Right kidney (tissue), 1 donor: ENCODE measurements around the gene CHKB.

Experiments used
- DNase-seq: peaks from one replicate; pipeline ENCODE4 v3.0.0-alpha.2; 2016

The CHKB gene

DNA sequence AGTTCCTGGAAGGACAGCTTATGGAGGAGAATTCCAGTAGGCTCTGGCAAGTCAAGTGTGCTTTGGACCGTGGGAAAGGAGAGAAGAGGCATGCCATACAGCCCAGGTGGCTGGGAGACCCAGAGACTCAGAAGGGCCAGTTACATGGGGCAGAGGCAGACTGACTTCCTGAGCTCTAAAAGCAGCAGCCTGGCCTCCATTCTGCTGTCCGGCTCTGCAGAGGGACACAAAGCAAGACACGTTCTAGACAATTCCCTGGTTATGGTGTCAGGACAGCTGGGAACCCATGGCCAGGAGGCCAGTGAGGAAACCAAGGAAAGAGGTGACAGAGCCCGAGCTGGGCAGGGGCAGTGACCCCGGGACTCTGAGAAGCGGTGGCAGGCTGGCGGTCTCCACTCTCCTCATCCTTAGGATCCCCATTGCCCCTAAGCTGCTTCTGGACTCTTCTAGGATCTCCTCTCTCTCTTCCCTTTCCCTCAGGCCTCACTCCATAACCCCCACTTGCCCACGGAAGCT is 7.2 kb downstream of the CHKB start:
- no peak for DNase-seq

DNA sequence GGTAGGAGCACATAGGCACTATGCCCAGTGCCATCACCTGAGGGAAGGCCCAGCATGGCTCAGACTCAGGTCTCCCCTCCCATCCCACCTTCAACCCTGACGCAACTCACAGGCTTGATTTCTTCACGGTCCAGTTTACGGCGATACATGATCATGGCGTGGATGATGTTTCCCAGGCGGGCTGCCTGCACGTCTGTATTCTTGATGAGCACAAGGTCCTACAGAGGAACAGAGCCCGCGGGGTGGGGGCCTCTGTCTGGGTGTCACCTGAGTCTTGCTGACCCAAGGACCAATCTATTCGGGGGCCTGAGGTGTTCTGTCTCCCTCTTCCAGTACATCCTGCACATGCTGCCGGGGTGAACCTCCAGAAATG is 8.3 kb downstream of the CHKB start:
- no peak for DNase-seq

DNA sequence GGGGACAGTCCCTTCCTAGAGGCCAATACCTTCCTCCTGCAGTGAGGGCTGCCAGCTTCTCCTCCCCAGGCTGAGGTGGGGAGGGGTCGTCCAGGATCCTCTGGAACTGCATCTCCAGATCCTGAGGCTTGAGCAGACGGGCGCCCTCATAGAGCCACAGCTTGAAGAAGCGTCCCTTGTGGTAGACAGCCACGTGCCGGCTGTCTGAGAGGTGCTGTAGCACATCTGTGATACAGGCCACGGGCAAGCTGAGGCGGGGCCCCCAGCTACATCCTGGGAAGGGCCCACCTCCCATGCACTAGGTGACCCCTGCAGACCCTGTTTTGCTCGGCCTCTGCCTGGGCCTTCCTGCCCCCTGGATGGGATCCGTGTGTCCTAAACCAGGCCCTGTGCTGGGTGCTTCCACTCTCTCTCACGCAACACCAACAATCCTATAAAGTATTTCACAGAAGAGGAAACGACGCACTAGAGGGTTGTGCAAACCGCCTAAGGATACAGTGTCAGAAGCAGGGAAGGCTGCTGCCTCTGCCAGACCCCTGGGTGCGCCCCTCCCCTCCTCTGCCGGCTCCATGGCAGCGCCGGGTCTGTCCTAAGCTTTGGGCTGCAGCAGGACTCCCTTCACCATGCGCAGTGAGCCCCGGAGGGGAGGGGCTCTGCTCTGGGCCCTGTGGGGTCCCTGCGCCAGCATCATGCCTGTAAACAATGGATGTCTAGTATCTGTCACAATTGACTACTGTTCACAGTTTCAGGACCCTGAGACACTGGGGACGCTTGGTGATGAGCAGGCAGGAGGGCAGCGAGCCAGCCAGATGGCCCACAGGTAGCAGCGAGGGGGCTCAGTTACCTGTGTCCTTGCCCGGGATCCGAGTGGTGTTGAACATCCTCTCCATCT is 8.9 kb downstream of the CHKB start:
- DNase-seq, result no peak

- DNase-seq, result no peak
These were observed 9.7 kb downstream of the CHKB start for GRCh38 chr22:50572965-50573364.

DNA sequence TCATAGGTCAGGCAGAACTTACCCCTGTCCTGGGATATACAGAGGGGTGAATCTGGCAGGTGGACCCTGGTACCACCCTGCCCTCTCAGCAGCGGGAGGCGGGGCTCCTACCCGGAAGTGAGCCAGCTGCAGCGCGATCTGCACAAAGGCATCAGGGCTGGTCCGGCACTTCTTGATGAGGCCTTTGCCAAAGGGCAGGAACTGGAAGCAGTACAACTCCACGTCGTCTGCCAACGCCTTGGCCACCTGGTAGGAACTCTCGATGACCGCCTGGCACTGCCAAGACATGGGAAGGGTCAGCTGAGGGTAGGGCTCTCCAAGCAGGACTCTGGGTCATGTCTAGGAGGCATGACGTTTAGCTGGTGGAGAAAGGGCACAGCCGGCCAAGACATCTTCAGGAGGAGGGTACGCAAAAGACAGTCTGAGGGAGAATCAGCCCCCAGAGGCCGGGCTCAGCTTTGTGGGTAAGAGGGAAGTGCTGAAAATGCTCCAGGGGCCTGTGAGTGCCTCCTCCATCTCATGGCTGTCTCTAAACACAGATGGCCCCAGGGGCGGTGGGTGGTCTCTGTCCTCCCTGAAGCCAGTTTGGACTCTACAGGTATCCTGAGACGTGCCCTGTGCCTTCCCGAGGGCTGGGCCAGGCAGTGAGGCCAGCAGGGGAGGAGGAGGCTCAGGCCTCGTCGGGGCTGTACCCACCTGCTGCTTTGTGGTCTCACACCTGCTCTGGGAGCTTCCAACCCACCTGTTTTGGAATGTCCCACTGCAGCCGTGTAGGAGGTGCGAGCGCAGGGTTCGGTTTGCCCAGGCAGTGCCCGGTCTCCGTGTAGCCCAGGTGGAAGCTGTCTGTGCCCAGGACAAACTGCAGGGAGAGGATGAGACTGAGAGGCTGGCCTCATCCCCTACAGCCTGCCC is 11.1 kb downstream of the CHKB start:
- no peak for DNase-seq

- DNase-seq, result no peak
These were observed 11.8 kb downstream of the CHKB start for GRCh38 chr22:50570861-50571260.

GRCh38 chr22:50569896-50570535 is 12.6 kb downstream of the CHKB start:
- no peak for DNase-seq

DNA sequence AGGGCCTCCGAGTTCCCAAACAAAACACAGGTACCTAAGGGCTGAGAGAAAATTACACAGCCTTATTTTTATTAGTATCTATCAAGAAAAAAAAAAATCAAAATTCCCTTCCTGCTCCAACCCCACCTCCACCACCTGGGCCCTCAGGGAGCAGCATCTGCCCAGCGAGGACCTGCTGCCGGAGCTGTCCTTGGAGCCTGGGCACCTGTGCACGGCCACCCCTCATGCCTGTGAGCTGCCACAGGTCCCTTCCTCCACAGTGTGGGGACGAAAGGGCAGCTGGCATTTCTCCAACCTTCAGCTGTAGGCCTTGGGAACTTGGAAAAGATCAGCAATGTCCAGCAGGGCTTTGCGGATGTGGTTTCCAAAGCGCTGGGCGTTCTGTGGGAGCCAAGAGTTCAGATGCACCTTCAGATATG is 13.6 kb downstream of the CHKB start:
- DNase-seq, result no peak

DNA sequence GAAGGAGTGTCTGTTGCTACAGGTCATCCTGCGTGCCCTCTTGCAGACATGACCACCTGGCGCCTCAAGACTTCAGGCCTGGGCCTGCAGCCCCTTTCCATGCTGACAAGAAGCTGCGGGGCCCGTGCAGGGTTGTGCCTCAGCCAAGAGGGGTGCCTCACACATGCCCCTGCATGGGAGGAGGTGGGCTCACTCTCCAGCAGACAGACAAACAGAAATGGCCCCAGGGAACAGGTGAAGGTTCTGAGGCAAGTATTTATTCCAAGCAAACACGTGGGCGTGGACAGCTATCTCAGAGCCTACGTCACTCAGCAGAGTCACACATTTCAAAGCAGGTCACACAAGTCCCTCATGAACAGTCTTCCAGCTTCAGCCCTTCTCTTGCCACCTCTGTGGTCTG is 14.0 kb downstream of the CHKB start:
- no peak for DNase-seq

DNA sequence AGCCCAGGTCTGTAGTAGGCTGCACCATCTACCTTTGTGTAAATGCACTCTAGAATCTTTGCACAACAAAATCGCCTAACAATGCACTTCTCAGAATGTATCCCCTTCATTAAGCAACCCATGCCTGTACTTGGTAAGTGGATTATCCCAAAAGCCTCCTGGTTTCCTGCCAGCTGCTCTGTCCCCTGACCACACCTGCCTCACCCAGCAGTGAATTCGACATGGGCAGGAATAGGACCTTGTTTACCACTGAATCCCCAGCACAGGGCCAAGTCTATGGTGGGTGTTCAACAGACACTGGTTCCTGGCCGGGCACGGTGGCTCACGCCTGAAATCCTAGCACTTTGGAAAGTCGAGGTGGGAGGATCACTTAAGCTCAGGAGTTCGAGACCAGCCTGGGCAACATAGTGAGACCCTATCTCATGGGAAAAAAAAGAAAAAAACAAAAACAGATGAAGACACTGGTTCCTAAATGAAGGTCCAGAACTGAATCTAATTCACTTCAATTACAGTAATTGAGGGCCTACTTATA is 14.9 kb downstream of the CHKB start:
- no peak for DNase-seq

- DNase-seq, result no peak
These were observed 18.4 kb downstream of the CHKB start for GRCh38 chr22:50564289-50564688.

DNA sequence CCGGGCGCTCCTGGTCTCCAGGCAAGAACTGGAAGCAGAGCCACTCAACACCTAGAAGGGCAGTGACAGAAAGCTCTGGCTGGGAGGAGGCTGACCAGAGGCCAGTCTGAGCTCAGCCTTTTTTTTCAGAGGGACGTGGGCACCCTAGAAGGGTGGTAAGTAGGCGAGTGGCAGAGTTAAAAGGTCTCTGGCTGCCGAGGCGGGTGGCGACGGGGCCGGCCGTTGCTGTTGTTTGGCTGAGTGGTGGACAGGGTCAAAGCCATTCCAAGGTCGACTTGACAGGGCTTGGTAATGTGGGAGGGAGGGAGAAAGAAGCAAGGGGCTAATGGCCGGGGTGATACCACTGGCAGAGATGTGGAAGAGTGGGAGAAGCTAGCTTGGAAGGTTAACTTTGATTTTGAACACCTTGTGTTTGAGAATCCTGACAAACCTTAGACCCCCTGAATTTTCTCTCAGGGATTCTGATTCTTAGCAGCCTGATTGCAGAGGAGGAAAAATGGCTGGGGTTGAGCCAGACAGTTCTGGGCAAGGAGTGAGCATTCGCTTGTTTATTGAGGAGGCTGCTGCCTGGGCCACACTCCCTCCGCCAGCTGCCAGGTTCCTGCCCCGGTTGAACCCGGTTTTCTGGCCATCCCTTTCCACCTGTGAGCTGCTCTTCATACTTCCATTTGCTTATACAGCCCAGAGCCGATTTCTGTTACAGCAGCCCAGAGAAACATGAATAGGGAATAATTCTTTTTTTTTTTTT is 19.1 kb downstream of the CHKB start:
- no peak for DNase-seq

- DNase-seq, result peak; percentile 91
These were observed 19.9 kb downstream of the CHKB start, which contains the start of gene SYCE3 for GRCh38 chr22:50562523-50563412. Gene SYCE3, minus strand, starts transcription at chr22:50562919. Its CDS starts 6,514 bp downstream, at chr22:50556405.

- DNase-seq, result no peak
These were observed 21.0 kb downstream of the CHKB start for GRCh38 chr22:50561401-50562358.

DNA sequence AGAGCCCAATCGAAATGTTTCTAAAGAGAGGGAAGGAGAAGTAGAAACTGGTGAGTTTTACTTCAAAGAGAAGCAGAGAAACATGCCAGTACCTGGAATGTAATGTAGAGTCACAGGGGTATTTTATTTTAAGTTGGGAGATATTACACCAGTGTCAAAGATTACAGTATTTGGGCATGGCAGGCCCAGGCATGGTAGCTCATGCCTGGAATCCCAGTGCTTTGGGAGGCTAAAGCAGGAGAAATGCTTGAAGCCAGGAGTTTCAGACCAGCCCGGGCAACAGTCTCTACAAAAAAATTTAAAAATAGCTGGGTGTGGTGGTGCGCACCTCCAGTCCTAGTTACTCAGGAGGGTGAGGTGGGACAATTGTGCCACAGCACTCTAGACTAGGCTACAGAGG is 22.6 kb downstream of the CHKB start:
- no peak for DNase-seq

DNA sequence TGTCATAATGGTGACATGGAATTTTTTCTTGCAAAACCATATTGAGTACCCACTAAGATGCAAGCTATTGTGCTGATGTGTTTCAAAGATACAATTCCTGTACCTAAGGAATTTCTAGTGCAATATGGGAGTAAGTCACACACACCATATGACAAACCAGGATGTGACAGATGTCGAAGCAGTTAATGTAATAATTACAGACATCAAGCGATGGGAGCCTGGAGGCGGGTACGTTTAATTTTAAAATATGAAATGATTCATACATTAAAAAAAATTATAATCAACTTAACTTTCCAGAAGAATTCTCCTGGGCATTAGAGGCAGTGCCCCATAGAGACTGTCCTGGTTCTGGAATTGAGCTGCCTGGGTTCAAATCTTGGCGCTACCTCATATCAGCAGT is 25.9 kb downstream of the CHKB start:
- DNase-seq, result no peak

DNA sequence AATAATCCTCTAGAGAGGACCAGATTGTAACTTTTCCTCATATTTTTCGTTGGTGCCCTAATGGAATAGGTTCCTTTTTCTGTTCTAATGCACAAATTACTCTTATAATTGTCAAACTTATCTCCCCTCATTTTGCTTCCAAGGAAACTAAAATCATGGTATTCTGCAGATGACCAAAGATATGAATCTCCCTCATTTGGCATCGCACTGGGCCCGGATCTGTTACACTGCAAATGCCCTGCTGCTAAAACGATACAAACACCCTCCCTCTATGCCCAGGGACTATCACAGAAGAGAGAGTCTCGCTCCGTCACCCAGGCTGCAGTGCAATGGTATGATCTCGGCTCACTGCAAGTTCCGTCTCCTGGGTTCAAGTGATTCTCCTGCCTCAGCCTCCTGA is 29.3 kb downstream of the CHKB start:
- no peak for DNase-seq

DNA sequence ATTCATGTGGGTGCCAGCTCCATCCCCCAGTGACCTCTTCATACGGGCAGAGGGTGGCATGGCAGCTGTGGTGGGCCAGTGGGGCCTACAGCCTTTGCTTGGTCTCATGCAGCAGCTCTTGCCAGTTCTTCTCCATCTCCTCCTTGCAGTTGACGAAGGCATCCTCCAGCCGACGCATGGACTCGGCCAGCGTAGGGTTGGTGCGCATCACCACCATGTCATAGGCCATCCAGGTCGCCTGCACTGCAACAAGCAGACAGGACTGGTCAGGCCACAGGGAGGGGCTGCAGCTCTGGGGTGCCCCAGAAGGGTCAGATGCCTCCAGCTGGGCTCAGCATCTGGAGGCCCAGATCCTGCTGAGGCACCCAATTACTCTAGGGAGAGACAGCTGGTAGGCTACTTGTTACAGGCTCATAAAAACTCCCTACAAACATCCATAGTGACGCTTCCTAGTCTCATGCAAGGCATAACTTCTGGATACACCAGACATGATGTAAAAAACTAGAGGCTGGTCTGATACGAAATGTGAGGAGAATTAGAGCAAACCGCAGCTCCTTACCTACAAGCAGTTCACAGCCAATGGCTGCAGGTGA is 31.4 kb downstream of the CHKB start:
- no peak for DNase-seq

DNA sequence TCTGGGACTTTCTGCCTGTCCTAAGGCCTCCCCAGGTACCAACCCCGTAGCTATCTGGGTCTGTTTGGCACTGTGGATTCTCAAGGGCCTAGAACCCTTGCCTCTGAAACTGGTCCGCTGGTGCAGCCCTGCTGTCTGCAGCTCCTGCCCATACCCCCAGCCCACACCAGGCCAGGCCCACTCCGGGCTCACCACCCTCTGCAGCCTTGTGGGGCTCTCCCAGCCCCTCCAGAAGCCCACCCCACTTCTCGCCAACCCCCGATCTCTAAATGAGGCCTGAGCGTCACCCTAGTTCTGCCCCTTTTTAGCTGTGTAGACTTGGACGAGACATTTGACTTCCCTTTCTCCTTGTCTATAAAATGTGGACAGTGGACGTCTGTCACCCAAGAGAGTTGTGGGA is 32.3 kb downstream of the CHKB start:
- DNase-seq, result no peak
